ENCODE data around the gene CEACAM1. TPM values are rescaled to one million over a fixed set of nuclear protein-coding genes. Genes with fewer than 3 reads are reported as not detected.
"Not testable (repeated sequence)": the region's sequence is repeated elsewhere in the genome, so short reads cannot be mapped to it uniquely, and the experiment has no call there.

The CEACAM1 gene
- total RNA-seq, 2 donors from 2014 or later, result 21.4 to 35.8 TPM

DNA sequence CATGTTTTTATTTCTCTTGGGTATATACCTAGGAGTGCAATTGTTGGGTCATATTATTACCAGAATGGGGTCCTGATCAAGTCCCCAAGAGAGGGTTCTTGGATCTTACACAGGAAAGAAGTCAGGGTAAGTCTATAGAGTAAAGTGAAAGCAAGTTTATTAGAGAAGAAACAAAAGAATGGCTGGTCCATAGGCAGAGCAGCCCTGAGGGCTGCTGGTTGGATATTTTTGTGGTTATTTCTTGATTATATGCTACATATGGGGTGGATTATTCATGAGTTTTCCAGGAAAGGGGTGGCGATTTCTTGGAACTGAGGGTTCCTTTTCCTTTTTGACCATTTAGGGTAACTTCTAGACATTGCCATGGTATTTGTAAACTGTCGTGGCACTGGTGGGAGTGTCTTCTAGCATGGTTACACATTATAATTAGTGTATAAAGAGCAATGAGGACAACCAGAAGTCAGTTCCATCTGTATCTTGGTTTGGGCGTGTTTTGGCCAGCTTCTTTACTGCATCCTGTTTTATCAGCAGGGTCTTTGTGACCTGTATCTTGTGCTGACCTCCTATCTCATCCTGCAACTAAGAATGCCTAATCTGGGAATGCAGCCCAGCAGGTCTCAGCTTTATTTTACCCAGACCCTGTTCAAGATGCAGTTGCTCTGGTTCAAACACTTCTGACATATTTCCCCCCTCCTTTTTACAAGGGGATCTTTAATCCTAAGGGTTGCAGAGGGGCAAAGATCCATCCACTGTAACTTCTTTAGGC is 41.1 kb downstream of the CEACAM1 start:
- H3K4me3 ChIP-seq, result no peak overlapping the region
- TF ChIP-seq POLR2AphosphoS5 (IDR thresholded peaks at IDR 0.05) (no peak), POLR2A (IDR thresholded peaks at IDR 0.05) (no peak)
- TF ChIP-seq, protein P1, sequence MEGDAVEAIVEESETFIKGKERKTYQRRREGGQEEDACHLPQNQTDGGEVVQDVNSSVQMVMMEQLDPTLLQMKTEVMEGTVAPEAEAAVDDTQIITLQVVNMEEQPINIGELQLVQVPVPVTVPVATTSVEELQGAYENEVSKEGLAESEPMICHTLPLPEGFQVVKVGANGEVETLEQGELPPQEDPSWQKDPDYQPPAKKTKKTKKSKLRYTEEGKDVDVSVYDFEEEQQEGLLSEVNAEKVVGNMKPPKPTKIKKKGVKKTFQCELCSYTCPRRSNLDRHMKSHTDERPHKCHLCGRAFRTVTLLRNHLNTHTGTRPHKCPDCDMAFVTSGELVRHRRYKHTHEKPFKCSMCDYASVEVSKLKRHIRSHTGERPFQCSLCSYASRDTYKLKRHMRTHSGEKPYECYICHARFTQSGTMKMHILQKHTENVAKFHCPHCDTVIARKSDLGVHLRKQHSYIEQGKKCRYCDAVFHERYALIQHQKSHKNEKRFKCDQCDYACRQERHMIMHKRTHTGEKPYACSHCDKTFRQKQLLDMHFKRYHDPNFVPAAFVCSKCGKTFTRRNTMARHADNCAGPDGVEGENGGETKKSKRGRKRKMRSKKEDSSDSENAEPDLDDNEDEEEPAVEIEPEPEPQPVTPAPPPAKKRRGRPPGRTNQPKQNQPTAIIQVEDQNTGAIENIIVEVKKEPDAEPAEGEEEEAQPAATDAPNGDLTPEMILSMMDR (IDR thresholded peaks at IDR 0.05), result no peak
- no peaks in the 10 kb centered on the region for H3K9me3 ChIP-seq
- no peaks in the 10 kb centered on the region for H3K4me1 ChIP-seq (replicated peaks)
- H3K36me3 ChIP-seq, result no peaks in the 10 kb centered on the region
- no peak overlapping the region for H3K27ac ChIP-seq
- intact Hi-C loops (cut with DNase I), result no loop called here
- DNase-seq (ENCODE audit: low spot score), result no peak
- 92% methylated on average over 3 of the region's 3 CpGs for WGBS
- no peaks in the 10 kb centered on the region for H3K27me3 ChIP-seq (replicated peaks; ENCODE audit: insufficient read depth)

DNA sequence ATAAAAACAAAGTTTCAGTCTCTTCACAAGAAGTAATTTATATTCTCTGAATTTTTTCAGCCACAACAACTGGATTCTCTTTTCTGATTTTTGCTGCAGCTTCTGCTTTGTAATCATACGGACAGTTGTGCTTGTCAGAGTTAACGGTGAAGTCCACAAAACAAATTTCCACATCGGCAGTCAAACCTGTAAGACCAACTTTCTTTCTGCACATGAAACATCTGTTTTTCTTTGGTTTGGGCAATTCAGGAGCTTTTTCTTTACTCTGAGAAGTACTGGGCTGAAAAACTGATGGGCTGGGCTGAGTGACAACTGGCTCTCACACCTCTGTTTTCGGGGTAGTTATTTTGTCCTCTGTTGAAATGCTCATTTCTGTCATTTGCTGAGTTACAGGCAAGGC is 43.2 kb downstream of the CEACAM1 start:
- H3K27me3 ChIP-seq (replicated peaks; ENCODE audit: insufficient read depth); H3K9me3 ChIP-seq; H3K27ac ChIP-seq; H3K36me3 ChIP-seq; intact Hi-C loops (cut with DNase I); H3K4me3 ChIP-seq; H3K4me1 ChIP-seq (replicated peaks): not testable (repeated sequence)
- peak; percentile 10 for TF ChIP-seq POLR2AphosphoS5 (IDR thresholded peaks at IDR 0.05)
- WGBS, result 36% methylated on average over 4 of the region's 4 CpGs
- DNase-seq (ENCODE audit: low spot score), result peak; percentile 32

DNA sequence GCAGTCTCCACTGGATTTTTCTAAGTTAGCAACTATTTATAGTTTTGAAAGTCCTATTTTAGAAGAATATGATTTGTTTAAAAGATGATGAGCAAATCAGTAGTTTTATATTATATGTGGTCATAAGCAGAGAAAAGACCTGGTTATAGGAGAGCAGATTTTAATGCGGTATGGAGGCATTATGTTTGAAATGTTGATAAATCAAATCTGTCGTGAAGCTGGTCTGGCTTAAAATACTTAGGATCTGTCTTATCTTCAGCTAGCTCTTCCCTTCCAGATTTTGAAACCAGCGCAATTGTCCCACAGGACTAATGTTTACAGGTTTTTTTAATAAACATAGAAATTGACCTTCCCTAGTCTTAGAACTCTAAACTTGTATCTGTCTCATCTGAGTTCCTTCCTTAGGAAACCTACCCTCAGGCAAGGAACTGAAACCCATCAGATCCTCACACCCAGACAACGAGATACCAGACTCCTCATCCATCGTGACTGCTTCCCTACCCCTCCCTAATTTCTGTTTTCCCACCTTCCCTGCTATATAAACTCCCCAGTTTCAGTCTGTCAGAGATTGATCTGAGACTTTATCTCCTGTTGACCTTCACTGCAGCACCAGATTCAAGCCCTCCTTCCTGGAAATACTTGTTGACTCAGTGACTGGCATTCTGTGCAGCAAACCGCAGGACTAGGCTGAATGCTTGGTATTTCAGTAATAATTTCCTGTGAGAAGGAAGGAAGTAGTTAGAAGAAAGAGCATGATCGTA is 47.8 kb downstream of the CEACAM1 start:
- Histone ChIP-seq H3K36me3 (no peaks in the 10 kb centered on the region), H3K4me3 (no peak overlapping the region), H3K4me1 (replicated peaks) (no peaks in the 10 kb centered on the region), H3K9me3 (no peaks in the 10 kb centered on the region), H3K27ac (no peak overlapping the region), H3K27me3 (replicated peaks; ENCODE audit: insufficient read depth) (no peaks in the 10 kb centered on the region)
- 51% methylated on average over 7 of the region's 7 CpGs for WGBS
- TF ChIP-seq POLR2AphosphoS5 (IDR thresholded peaks at IDR 0.05) (no peak), POLR2A (IDR thresholded peaks at IDR 0.05) (no peak)
- TF ChIP-seq, protein P1 (IDR thresholded peaks at IDR 0.05), result no peak
- intact Hi-C loops (cut with DNase I), result no loop called here
- no peak for DNase-seq (ENCODE audit: low spot score)

DNA sequence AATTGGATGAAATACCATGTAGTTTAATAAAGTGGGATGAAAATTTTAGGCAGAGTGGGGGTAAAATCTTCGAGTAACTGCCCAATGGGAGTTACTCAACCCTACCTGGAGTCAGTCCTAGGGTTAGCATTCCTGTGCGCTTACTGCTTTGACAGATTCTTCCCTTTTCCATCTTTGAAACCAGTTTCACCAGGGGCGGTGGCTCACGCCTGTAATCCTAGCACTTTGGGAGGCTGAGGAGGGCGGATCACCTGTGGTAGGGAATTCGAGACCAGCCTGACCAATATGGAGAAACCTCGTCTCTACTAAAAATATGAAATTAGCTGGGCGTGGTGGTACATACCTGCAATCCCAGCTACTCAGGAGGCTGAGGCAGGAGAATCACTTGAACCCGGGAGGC is 48.5 kb downstream of the CEACAM1 start:
- Histone ChIP-seq H3K9me3 (no peaks in the 10 kb centered on the region), H3K27ac (no peak overlapping the region), H3K36me3 (no peaks in the 10 kb centered on the region), H3K27me3 (replicated peaks; ENCODE audit: insufficient read depth) (no peaks in the 10 kb centered on the region), H3K4me3 (no peak overlapping the region), H3K4me1 (replicated peaks) (no peaks in the 10 kb centered on the region)
- intact Hi-C loops (cut with DNase I), result no loop called here
- DNase-seq (ENCODE audit: low spot score), result no peak
- TF ChIP-seq POLR2A (IDR thresholded peaks at IDR 0.05), result no peak
- TF ChIP-seq POLR2AphosphoS5 (IDR thresholded peaks at IDR 0.05), result no peak
- TF ChIP-seq, protein P1 (IDR thresholded peaks at IDR 0.05), result no peak
- 94% methylated on average over 9 of the region's 9 CpGs for WGBS

DNA sequence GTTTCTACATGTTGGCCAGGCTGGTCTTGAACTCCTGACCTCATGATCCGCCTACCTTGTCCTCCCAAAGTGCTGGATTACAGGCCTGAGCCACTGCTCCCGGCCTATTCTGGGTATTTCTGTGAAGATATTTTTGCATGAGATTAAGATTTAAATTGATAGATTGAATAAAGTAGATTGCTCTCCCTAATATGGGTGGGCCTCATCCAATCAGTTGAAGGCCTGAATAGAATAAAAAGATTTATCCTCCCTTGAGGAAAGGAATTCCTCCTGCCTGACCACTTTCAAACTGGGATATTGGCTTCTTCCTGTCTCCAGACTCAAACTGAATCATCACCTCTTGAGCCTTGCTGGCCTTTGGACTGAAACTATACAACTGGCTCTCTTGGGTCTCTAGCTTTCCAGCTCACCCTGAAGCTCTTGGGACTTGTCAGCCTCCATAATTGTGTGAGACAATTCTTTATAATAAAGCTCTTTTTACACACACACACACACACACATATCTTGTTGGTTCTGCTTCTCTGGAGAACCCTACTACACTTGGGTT is 49.4 kb downstream of the CEACAM1 start:
- H3K4me3 ChIP-seq, result no peak overlapping the region
- 98% methylated on average over 2 of the region's 2 CpGs for WGBS

More for the DNA sequence above, 49.4 kb downstream of the CEACAM1 start:
- intact Hi-C loops (cut with DNase I), result no loop called here
- no peaks in the 10 kb centered on the region for H3K4me1 ChIP-seq (replicated peaks)
- TF ChIP-seq POLR2A (IDR thresholded peaks at IDR 0.05) (no peak), POLR2AphosphoS5 (IDR thresholded peaks at IDR 0.05) (no peak)
- TF ChIP-seq, protein P1 (IDR thresholded peaks at IDR 0.05), result no peak
- no peaks in the 10 kb centered on the region for H3K27me3 ChIP-seq (replicated peaks; ENCODE audit: insufficient read depth)
- H3K36me3 ChIP-seq, result no peaks in the 10 kb centered on the region
- DNase-seq (ENCODE audit: low spot score), result no peak
- H3K9me3 ChIP-seq, result no peaks in the 10 kb centered on the region
- no peak overlapping the region for H3K27ac ChIP-seq
